Stimulated activated CD8-positive, alpha-beta memory T cell treated with anti-CD3 and anti-CD28 coated beads, Interleukin-2, amount 100 ng/mL, for 1 hour (primary cell): Measurements from ENCODE around the gene RBFOX1.

Experiments used
- DNase-seq, 2 donors: peaks; one replicate each; pipeline ENCODE4 v3.0.0-alpha.2; 2020; ENCODE audit warnings: low read depth in 2 of 2

RBFOX1 gene

GRCh38 chr16:7332611-7333010, at the start of gene RBFOX1:
Gene RBFOX1 (plus strand): TSS chr16:7332845.
- DNase-seq, result no peak

GRCh38 chr16:7284780-7285179, 47.9 kb upstream of the RBFOX1 start:
- no peak for DNase-seq

GRCh38 chr16:7285520-7285919, 47.1 kb upstream of the RBFOX1 start:
- DNase-seq, result no peak

GRCh38 chr16:7289299-7289698, 43.3 kb upstream of the RBFOX1 start:
- no peak for DNase-seq

GRCh38 chr16:7290682-7291081, 42.0 kb upstream of the RBFOX1 start:
- no peak for DNase-seq

- no peak for DNase-seq
These were observed 38.6 kb upstream of the RBFOX1 start for GRCh38 chr16:7294020-7294419.

- no peak for DNase-seq
These were observed 29.5 kb upstream of the RBFOX1 start for GRCh38 chr16:7303052-7303610.

GRCh38 chr16:7303660-7304200, 28.9 kb upstream of the RBFOX1 start:
- DNase-seq, result no peak

- no peak for DNase-seq
These were observed 28.4 kb upstream of the RBFOX1 start for GRCh38 chr16:7304279-7304678.

GRCh38 chr16:7304958-7305357, 27.7 kb upstream of the RBFOX1 start:
- DNase-seq, result no peak

- no peak for DNase-seq
These were observed 19.5 kb upstream of the RBFOX1 start for GRCh38 chr16:7313170-7313569.

GRCh38 chr16:7314163-7314562, 18.5 kb upstream of the RBFOX1 start:
- DNase-seq, result no peak

- DNase-seq, result no peak
These were observed 16.8 kb upstream of the RBFOX1 start for GRCh38 chr16:7315813-7316212.

- DNase-seq, result no peak
These were observed 16.3 kb upstream of the RBFOX1 start for GRCh38 chr16:7316281-7316888.

GRCh38 chr16:7317982-7318381, 14.7 kb upstream of the RBFOX1 start:
- DNase-seq, result no peak

- no peak for DNase-seq
These were observed 14.0 kb upstream of the RBFOX1 start for GRCh38 chr16:7318686-7319085.

GRCh38 chr16:7319514-7319913, 13.1 kb upstream of the RBFOX1 start:
- DNase-seq, result no peak

GRCh38 chr16:7321661-7322060, 11.0 kb upstream of the RBFOX1 start:
- no peak for DNase-seq

GRCh38 chr16:7324321-7324720, 8.3 kb upstream of the RBFOX1 start:
- no peak for DNase-seq

GRCh38 chr16:7325834-7326233, 6.8 kb upstream of the RBFOX1 start:
- DNase-seq, result no peak

- DNase-seq, result no peak
These were observed 1.9 kb upstream of the RBFOX1 start for GRCh38 chr16:7330709-7331108.

GRCh38 chr16:7331997-7332396, 648 bp upstream of the RBFOX1 start:
- DNase-seq, result no peak

GRCh38 chr16:7333180-7333725, 608 bp downstream of the RBFOX1 start:
- DNase-seq, result no peak
